Fibroblast of mammary gland (primary cell): ENCODE data around the gene OR5C1.
"Not testable (repeated sequence)": the region's sequence is repeated elsewhere in the genome, so short reads cannot be mapped to it uniquely, and the experiment has no call there.

Experiments used
- DNase-seq: peaks from one replicate; pipeline ENCODE4 v3.0.0-alpha.2; 2010; ENCODE audit warnings: low read depth
- H3K4me3 ChIP-seq: 2 replicates; pipeline ENCODE4 v1.5.1; 2011; ENCODE audit warnings: low read depth, mild to moderate bottlenecking, low read length, moderate library complexity; ENCODE audit not compliant: control insufficient read depth
- TF ChIP-seq, protein P1 (sequence below): conservative IDR thresholded peaks from 2 replicates; pipeline ENCODE4 v1.5.1; 2011; ENCODE audit warnings: low read depth, low read length, inconsistent platforms; ENCODE audit not compliant: control insufficient read depth, insufficient read depth

The OR5C1 gene

DNA sequence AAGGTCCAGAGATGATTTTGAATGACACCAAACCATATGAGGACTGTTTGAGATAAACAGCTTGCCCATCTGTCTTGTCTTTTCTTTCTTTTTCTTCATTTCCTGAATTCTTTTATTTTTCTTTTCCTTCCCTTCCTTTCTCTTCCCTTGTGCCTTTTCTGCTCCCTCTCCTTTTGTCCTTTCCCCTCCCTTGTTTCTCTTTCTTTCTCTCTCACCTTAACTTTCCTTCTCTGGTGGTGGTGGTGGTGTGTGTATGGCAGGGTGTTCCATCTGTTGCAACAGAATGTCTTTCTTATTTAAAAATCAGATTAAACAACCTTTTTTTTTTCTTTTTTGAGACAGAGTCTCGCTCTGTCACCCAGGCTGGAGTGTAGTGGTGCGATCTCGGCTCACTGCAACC lies 43.5 kb downstream of the OR5C1 start:
- no peak overlapping the region for H3K4me3 ChIP-seq
- no peak for DNase-seq
- TF ChIP-seq, protein P1, sequence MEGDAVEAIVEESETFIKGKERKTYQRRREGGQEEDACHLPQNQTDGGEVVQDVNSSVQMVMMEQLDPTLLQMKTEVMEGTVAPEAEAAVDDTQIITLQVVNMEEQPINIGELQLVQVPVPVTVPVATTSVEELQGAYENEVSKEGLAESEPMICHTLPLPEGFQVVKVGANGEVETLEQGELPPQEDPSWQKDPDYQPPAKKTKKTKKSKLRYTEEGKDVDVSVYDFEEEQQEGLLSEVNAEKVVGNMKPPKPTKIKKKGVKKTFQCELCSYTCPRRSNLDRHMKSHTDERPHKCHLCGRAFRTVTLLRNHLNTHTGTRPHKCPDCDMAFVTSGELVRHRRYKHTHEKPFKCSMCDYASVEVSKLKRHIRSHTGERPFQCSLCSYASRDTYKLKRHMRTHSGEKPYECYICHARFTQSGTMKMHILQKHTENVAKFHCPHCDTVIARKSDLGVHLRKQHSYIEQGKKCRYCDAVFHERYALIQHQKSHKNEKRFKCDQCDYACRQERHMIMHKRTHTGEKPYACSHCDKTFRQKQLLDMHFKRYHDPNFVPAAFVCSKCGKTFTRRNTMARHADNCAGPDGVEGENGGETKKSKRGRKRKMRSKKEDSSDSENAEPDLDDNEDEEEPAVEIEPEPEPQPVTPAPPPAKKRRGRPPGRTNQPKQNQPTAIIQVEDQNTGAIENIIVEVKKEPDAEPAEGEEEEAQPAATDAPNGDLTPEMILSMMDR: no peak

DNA sequence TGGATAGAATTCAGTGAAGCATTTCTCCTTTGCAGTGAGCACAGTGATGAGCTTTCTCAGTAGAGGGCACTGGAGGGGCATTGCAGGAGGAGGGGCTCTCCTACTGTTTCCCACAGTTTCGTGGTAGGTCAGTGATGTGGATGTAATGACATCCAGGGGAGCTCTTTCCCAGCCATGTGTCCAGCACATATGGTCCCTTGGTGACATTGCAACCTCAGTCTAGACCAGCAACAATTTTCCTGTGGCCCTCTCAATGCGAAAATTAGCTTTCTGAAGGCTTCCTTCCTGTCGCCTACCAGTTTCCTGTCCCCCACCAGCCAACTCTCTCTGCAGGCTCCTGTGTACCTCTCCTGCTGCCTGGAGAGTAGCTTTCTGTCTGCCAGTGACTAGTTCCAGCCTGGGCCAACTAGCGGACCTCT lies 46.6 kb downstream of the OR5C1 start:
- no peak for DNase-seq
- TF ChIP-seq, protein P1: peak; percentile 2
- H3K4me3 ChIP-seq: no peak overlapping the region

- TF ChIP-seq, protein P1: no peak
- no peak overlapping the region for H3K4me3 ChIP-seq
- DNase-seq: no peak
Measured at GRCh38 chr9:122837266-122837850, 48.6 kb downstream of the OR5C1 start.

- not testable (repeated sequence) for H3K4me3 ChIP-seq, DNase-seq
Measured at GRCh38 chr9:122838441-122838840, 49.7 kb downstream of the OR5C1 start.
